ENCODE measurements around the gene ZNF358. TPM values are rescaled to one million over a fixed set of nuclear protein-coding genes. Genes with fewer than 3 reads are reported as not detected.

The ZNF358 gene
- polyA plus RNA-seq, 4 donors = 43.1 to 69.6 (median 43.7) TPM

- peak; percentile 83 to 93 (median 87) for DNase-seq (ENCODE audit: low read depth in 4 of 4, low spot score in 3 of 4)
Measured at GRCh38 chr19:7488736-7489353, 27.1 kb upstream of the ZNF358 start, which contains the start of gene PEX11G. PEX11G (minus strand) TSS chr19:7489035; CDS start chr19:7489010, 25 bp downstream.

GRCh38 chr19:7489609-7490044 lies 26.3 kb upstream of the ZNF358 start:
- no peak for DNase-seq (ENCODE audit: low read depth in 4 of 4, low spot score in 3 of 4)

GRCh38 chr19:7492142-7492541 lies 23.8 kb upstream of the ZNF358 start:
- no peak for DNase-seq (ENCODE audit: low read depth in 4 of 4, low spot score in 3 of 4)

- no peak for DNase-seq (ENCODE audit: low read depth in 4 of 4, low spot score in 3 of 4)
Measured at GRCh38 chr19:7492558-7492957, 23.3 kb upstream of the ZNF358 start.

- peak in 2 of 4 donors; percentile 53 to 56 for DNase-seq (ENCODE audit: low read depth in 4 of 4, low spot score in 3 of 4)
Measured at GRCh38 chr19:7494416-7495098, 21.3 kb upstream of the ZNF358 start.

- no peak for DNase-seq (ENCODE audit: low read depth in 4 of 4, low spot score in 3 of 4)
Measured at GRCh38 chr19:7497292-7497691, 18.6 kb upstream of the ZNF358 start.

GRCh38 chr19:7500811-7501450 lies 15.0 kb upstream of the ZNF358 start:
- peak in 1 of 4 donors; percentile 65 for DNase-seq (ENCODE audit: low read depth in 4 of 4, low spot score in 3 of 4)

DNA sequence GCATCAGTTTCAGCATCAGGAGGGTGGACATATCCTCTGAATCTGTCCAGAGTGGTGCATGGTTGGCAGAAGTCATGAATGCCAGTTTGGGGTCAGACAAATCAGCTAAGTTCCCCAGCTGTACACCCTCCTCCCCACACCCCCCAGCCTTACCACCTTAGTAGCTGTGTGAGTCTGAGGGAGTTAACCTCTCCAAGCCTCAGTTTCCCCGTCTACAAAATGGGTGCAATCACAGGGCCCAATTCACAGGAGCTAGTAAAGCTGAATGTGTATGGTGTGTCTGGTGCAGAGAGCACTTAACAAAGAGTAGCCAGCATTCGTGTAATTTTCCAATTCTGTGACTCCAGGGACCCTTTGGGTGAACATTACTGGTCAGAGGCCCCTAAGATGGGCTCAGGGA lies 13.4 kb upstream of the ZNF358 start:
- DNase-seq (ENCODE audit: low read depth in 4 of 4, low spot score in 3 of 4) = no peak

DNA sequence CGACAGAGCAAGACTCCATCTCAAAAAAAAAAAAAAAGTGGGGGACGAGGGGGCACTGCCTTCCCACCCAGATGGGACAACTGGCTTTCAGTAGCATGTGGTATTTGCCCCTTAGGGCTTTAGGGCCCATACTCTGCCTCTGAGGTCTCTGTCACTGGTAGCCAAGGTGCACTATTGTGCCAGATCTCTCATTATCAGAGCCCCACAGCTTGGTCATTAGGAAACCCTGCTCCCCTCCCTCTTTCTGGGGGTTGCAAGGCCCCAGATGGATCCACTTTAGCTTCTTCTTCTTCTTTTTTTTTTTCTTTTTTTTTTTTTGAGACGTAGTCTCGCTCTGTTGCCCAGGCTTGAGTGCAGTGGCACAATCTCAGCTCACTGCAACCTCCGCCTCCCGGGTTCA lies 11.2 kb upstream of the ZNF358 start:
- no peak for DNase-seq (ENCODE audit: low read depth in 4 of 4, low spot score in 3 of 4)

- DNase-seq (ENCODE audit: low read depth in 4 of 4, low spot score in 3 of 4) = no peak
Measured at GRCh38 chr19:7505288-7505681, 10.6 kb upstream of the ZNF358 start.

DNA sequence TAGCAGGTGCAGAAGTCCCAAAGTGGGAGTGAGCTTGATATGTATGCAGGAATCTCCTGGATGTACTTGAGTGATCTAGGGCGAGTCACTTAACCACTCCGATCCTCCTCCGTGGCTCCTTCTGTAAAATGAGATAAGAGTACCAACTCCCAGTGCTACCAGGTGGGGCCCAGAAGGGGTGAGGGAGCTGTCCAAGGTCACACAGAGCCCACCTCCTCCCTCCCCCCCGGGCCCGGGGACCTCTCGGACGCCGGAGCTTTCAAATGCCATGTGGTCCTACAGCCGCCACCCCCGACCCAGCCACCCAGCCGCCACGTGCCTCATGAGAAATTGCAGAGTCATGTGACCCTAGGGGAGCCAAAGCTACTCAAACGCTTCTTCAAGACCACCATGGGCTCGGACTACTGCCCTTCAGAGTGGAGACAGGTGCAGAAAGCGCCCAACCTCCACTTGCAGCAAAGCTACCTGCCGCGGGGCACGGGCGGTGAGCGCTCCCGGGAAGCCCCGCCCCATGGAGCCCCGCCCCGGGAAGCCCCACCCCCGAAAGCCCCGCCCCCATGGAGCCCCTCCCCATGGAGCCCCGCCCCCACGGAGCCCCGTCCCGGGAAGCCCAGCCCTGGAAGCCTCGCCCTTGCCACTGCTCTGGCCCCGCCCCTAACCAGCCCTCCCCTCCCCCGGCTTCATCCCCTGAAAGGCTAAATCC lies 10.1 kb upstream of the ZNF358 start:
- DNase-seq (ENCODE audit: low read depth in 4 of 4, low spot score in 3 of 4) = no peak

DNA sequence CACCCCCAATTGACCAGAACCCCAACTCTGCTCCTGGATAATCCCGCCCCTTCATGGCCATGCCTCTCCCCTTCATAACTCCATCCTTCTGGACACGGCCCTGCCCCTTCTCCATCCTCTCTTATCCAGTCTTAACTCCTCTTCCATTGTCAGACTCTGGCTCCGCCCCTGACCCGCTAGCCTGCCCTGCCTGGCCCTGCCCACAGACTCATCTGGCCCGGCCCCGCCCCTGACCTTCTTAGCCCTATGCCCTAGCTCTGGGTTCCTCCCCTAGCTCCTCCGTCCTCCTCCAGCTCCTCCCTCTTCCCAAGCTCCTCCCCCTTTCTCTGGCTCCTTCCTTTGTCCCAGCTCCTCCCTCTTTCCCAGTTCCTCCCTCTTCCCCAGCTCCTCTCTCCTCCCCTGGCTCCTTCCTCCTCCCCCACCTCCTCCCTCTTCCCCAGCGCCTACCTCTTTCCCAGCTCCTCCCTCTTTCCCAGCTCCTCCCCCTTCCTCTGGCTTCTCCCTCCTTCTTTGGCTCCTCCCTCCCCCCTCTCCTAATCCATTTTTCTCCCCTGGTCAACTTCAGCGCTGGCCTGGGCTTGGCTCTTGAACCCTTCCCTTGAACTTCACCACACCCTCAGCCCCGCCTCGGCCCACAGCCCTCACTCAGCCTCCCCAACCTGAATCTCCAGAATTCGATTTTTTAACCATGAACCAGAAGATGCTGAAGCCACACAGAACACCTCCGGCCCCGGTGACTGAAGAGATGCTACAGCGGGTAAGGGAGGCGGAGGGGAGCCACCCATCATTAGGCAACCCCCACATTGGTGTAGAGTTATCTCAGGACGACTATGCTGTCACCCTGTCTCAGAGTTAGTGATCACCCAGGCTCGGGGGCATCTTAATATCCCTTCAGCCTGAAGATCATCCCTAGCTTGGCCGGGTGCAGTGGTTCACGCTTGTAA lies 9.2 kb upstream of the ZNF358 start:
- DNase-seq (ENCODE audit: low read depth in 4 of 4, low spot score in 3 of 4) = no peak

DNA sequence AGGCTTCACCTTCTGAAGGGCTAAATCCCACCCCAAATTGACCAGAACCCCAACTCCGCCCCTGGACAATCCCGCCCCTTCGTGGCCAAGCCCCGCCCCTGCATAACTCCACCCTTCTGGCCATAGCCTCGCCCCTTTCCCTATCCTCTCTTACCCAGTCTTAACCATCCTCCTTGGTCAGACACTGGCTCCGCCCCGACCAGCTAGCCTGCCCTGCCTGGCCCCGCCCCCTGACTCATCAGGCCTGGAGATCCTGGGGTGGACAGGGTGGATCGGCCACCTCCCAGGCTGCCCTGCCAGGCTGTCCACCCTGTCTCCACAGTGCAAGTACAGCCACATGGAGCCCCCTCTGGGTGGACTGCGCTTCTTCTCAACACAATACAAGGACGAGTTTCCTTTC lies 8.0 kb upstream of the ZNF358 start:
- DNase-seq (ENCODE audit: low read depth in 4 of 4, low spot score in 3 of 4) = no peak

DNA sequence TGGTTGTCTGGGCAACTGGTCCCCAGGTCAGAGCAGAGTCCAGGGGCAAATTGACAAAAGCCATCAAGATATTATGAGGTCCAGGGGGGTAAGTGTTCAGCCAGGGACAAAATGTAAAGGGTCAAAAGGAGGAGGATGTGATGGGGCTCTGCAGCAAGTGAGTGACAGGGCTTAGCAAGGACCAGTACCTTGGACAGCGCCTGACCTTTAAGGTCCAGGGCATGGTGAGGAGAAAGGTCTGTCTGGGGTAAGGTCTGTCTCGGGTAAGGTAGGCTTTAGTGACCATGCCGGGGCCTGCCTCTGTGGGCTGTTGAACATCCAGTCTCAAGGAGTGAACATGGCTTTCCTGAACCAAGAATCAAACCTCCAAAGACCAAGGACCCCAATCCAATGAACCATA lies 6.3 kb upstream of the ZNF358 start:
- no peak for DNase-seq (ENCODE audit: low read depth in 4 of 4, low spot score in 3 of 4)

DNA sequence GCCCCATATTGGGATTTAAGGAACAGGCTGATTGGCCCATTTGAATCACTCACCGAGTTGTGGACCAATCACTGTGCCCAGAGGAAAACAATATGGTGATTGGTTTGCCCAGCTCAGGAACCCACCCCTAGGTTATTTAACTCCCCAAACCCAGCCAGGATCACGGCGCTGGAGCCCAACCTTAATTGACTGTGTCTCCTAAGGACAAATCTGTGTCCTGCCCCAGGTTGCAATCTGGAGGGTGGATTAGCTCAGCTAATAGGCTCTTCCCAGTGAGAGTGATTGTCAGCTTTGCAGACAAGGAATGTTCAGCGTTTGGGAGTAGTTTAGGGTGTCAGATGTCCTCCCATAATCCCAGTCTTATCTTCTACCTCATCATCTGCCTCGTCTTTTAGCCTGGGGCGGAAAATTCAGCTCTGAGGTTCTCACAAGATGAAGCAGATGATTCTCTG lies 3.5 kb upstream of the ZNF358 start:
- DNase-seq (ENCODE audit: low read depth in 4 of 4, low spot score in 3 of 4) = no peak

- no peak for DNase-seq (ENCODE audit: low read depth in 4 of 4, low spot score in 3 of 4)
Measured at GRCh38 chr19:7513809-7514642, 1.9 kb upstream of the ZNF358 start.

DNA sequence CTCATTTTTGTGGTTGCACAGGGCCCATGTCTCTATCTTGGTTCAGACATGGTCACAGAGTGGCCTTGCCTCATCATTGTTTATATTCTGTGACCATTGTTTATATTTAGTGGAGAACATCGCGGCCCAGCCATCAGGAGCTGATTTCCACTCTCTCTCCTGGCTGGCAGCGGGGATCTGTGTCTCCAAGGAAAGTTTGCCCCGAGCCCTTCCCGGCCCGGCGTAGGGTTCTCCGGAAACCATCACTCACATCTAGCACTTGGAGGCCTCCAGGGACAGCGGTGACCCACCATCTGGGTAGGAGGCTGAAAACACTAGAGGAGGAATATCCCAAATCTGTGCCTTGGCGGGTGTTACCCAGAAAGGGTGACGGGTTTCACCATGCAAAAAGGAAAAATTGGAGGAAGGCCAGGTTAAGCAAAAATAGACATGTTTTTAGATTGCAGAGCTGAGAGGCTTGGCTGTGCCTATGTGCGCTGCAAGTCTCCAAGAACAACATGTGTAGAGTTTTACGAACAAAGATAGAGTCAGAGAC lies 726 bp upstream of the ZNF358 start:
- no peak for DNase-seq (ENCODE audit: low read depth in 4 of 4, low spot score in 3 of 4)

- no peak for DNase-seq (ENCODE audit: low read depth in 4 of 4, low spot score in 3 of 4)
Measured at GRCh38 chr19:7516333-7516732, 430 bp downstream of the ZNF358 start.

- DNase-seq (ENCODE audit: low read depth in 4 of 4, low spot score in 3 of 4) = no peak
Measured at GRCh38 chr19:7516878-7517277, 975 bp downstream of the ZNF358 start.

Measured in right renal pelvis (tissue), 4 donors.